IMR-90 (cell line): Measurements from ENCODE around the gene FUT9.
"Not testable (repeated sequence)": the region's sequence is repeated elsewhere in the genome, so short reads cannot be mapped to it uniquely, and the experiment has no call there.

Source experiments
- CHD1 ChIP-seq: IDR thresholded peaks from 2 replicates; pipeline ENCODE4 v1.6.1; 2012; ENCODE audit warnings: low read depth, low read length, improper control_type of control experiment
- CTCF ChIP-seq: conservative IDR thresholded peaks from 2 replicates; pipeline ENCODE4 v1.5.1; 2012; ENCODE audit warnings: mild to moderate bottlenecking, low read depth, low read length, improper control_type of control experiment
- MAFK ChIP-seq: IDR thresholded peaks from 2 replicates; pipeline ENCODE4 v1.6.1; 2012; ENCODE audit warnings: low read depth, low read length, improper control_type of control experiment
- POLR2A ChIP-seq: IDR thresholded peaks from 2 replicates; pipeline ENCODE4 v1.6.1; 2012; ENCODE audit warnings: mild to moderate bottlenecking, low read depth, low read length
- RAD21 ChIP-seq: IDR thresholded peaks from 2 replicates; pipeline ENCODE4 v1.6.1; 2012; ENCODE audit warnings: low read length, improper control_type of control experiment

DNA sequence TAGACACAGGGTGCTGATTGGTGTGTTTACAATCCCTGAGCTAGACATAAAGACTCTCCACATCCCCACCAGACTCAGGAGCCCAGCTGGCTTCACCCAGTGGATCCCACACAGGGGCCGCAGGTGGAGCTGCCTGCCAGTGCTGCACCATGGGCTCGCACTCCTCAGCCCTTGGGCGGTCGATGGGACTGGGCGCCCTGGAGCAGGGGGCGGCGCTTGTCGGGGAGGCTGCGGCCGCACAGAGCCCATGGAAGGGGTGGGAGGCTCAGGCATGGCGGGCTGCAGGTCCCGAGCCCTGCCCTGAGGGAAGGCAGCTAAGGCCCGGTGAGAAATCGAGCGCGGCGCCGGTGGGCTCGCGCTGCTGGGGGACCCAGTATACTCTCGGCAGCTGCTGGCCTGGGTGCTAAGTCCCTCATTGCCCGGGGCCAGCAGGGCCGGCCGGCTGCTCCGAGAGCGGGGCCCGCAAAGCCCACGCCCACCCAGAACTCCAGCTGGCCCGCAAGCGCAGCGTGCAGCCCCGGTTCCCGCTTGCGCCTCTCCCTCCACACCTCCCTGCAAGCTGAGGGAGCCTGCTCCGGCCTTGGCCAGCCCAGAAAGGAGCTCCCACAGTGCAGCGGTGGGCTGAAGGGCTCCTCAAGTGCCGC is 245.1 kb downstream of the FUT9 start:
- not testable (repeated sequence) for TF ChIP-seq POLR2A, CHD1, CTCF, MAFK, RAD21
